Lower leg skin (tissue), 4 donors: ENCODE data around the gene PET100. TPM values are rescaled to one million over a fixed set of nuclear protein-coding genes. Genes with fewer than 3 reads are reported as not detected.

Experiments
- DNase-seq, 2 donors: peaks; one replicate each; pipeline ENCODE4 v3.0.0-alpha.2; 2019; ENCODE audit warnings: low spot score in 2 of 2
- H3K4me3 ChIP-seq: fragments of 200-600 bp; sonication (generic); 2 replicates; pipeline ENCODE4 v1.5.1; 2017; ENCODE audit warnings: mild to moderate bottlenecking, low read depth; ENCODE audit not compliant: poor library complexity, severe bottlenecking
- POLR2A ChIP-seq, 2 donors: fragments of 450-650 bp; IDR thresholded peaks; one replicate each; pipeline ENCODE4 v1.6.1; 2016 to 2017; ENCODE audit warnings: antibody characterized with exemption in 2 of 2, mild to moderate bottlenecking in 1 of 2, moderate library complexity in 1 of 2
- WGBS, 2 donors: methylation state at CpG; one replicate each; pipeline ENCODE4 v1.1.5; 2018; 5-methylcytosine and 5-hydroxymethylcytosine counted together
- intact Hi-C: fragments of 100-400 bp; cut with DNase I; formaldehyde crosslinking; loops from one replicate; pipeline ENCODE4 v1.15.0; 2023; ENCODE audit warnings: low total_unique reads
- total RNA-seq, 4 donors: library from RNA; depleted of rRNA; stranded (reverse); fragments of >200 nt; gene quantifications; one replicate each; pipeline ENCODE4 v1.1.0, GENCODE V29; 2016
- TF ChIP-seq, protein P1 (sequence below), 3 donors: fragments of 450-650 bp; IDR thresholded peaks; one replicate each; pipeline ENCODE4 v1.5.1; 2016; ENCODE audit warnings: antibody characterized with exemption in 3 of 3, mild to moderate bottlenecking in 3 of 3, moderate library complexity in 2 of 3

PET100 gene
- total RNA-seq, 4 donors from 2014 or later: 9.0 to 267 (median 19.1) TPM

DNA sequence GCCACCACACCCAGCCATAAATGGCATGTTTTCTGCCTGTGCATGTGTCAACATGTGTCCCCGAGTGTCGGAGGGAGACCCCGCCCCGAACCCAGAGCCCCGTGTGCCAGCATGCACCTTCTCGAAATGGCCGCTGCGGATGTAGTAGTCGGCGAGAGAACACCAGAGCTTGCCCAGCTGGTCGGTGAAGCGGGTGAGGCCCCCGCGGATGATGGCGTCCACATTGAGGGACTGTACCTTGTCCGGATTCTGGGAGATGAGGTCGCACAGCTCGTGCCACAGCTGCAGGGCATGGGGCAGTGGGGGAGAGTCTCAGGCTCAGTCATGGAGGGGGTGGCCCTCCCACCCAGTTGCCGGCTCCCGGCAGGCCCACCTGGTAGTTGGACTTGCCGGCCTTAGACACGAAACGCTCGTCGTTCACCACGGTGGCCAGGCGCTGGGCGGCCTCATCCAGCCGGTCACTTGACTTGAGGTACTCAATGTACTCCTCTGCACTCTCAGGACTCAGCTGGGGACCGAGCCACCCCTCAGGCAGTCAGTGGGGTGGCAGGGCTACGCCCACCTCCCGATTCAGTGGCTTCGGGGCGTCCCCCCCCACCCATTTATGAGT lies 3.7 kb upstream of the PET100 start:
- intact Hi-C loops: no loop called here
- TF ChIP-seq POLR2A (IDR thresholded peaks at IDR 0.05): no peak
- TF ChIP-seq, protein P1, sequence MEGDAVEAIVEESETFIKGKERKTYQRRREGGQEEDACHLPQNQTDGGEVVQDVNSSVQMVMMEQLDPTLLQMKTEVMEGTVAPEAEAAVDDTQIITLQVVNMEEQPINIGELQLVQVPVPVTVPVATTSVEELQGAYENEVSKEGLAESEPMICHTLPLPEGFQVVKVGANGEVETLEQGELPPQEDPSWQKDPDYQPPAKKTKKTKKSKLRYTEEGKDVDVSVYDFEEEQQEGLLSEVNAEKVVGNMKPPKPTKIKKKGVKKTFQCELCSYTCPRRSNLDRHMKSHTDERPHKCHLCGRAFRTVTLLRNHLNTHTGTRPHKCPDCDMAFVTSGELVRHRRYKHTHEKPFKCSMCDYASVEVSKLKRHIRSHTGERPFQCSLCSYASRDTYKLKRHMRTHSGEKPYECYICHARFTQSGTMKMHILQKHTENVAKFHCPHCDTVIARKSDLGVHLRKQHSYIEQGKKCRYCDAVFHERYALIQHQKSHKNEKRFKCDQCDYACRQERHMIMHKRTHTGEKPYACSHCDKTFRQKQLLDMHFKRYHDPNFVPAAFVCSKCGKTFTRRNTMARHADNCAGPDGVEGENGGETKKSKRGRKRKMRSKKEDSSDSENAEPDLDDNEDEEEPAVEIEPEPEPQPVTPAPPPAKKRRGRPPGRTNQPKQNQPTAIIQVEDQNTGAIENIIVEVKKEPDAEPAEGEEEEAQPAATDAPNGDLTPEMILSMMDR (IDR thresholded peaks at IDR 0.05): no peak
- no peak for DNase-seq
- 92 to 96% methylated on average over 34 of the region's 34 CpGs for WGBS, 2 donors
- no peak overlapping the region for H3K4me3 ChIP-seq

DNA sequence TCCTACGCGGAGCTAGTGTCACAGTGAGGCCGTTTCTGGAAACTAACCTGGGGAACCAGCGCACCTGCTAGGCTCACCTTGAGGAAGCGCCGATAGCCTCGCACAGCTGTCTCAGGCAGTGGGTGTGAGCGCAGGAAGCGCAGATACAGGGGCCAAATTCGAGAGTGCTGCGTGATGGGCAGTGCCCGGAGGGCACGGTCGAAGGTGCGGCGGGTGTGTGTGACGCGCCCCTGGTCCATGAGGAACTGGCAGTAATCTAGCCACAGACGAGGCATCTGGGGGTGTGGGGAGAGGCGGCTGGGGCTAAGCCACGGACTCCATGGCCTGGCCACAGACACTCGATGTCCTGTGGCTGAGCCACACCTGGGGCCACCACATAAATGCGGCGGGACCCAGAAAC lies 2.4 kb upstream of the PET100 start:
- TF ChIP-seq POLR2A (IDR thresholded peaks at IDR 0.05): no peak
- TF ChIP-seq, protein P1 (IDR thresholded peaks at IDR 0.05): no peak
- 94% methylated on average over 21 to 24 of the region's 24 CpGs for WGBS, 2 donors
- H3K4me3 ChIP-seq: no peak overlapping the region
- intact Hi-C loops: no loop called here
- no peak for DNase-seq

DNA sequence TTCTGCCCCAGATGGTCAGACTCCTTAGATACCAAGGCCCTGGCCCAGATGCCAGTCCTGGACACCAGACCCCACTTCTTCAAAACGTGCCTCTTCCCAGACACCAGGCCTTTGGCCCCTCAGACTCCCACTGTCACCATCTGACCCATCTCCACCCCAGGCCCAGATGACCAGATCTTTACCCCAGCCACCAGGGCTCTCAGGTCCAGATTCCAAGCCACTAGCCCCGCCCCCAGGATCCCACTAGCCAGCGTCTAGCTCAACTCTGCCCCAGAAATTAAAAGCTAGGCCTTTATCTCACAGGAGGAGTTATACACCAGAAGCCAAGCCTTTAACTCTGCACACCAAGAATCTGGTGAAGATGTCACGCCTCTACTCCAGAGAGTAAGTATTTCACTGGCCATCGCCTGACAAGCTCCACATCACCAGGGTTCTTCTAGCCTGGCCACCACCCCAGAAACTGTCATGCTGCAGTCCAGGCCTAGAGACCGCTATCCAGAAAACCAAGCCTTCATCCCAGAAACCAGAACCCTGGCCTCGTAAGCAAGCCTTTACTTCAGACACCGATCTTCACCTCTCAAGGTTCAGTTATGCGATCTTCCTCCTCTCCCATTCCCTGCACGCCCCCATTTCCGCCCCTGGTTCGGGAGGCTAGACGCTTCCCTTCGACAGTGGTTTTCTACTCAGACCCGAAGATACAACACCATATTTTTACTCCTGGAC lies 843 bp upstream of the PET100 start:
- 5 to 7% methylated on average over 15 of the region's 15 CpGs for WGBS, 2 donors
- peak overlapping the region; percentile 99 for H3K4me3 ChIP-seq
- DNase-seq: no peak
- TF ChIP-seq, protein P1 (IDR thresholded peaks at IDR 0.05): no peak
- no peak for TF ChIP-seq POLR2A (IDR thresholded peaks at IDR 0.05)
- intact Hi-C loops: no loop called here

DNA sequence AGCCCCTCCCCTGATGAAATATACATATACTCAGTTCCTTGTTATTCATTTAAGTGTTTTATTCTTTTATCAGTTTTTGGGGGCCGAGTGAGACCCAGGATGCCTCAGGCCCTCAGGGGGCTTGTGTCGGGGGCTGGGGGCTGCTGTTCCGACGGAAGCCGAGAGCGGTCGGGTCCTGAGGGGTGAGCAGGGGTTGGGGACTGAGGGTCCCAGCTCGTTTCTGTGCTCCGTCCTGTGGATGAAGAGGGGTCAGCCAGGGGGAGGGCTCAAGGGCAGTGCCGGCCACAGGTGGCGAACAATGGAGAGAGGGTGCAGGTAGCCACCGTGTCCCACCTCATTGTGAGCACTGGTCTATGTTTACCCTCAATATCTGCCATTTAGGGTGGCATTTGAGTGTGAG lies 2.0 kb downstream of the PET100 start:
- intact Hi-C loops: no loop called here
- TF ChIP-seq POLR2A (IDR thresholded peaks at IDR 0.05): no peak
- TF ChIP-seq, protein P1 (IDR thresholded peaks at IDR 0.05): no peak
- DNase-seq: no peak
- no peak overlapping the region for H3K4me3 ChIP-seq
- 91 to 93% methylated on average over 12 of the region's 12 CpGs for WGBS, 2 donors

DNA sequence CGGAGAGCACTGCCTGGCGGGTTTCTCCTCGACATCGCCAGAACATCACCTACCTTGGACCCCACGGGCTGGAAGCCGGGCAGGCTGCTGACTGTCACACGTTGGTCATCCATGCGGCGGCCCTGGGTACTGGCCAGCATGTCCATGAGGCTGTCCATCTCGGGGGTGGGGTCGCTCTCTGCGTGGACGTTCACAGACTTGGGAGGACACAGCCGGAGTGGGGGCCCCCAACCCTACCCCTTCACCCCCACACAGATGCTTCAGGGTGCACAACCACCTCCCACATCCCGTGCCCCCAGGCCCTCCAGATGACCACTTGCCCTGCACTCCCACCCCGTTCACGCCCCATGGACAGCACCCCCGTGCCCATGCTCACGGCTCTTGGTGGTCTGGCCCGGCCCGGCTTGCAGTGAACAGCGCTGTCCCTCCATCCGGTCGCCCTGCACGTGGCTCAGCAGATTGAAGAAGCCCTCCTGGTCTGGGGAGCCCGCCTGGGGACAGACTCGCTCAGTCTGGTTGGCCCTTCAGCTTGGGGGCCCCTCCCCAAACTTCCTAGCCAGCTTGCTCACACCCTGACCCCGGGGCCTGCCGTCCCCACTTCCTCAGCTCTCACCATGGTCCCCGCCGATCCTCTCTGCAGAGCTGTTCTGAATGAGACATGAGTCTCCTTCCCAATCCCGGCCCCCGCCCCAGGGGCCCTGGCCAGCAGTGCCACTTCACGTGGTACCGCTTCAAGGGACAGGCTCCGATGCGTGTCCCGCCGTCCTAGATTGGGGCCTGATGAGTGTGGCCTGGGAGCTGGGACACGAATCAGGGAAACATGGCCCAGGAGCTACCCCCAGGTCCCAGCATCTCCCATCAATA lies 3.0 kb downstream of the PET100 start:
- intact Hi-C loops: no loop called here
- no peak overlapping the region for H3K4me3 ChIP-seq
- 85 to 90% methylated on average over 36 to 38 of the region's 40 CpGs for WGBS, 2 donors
- TF ChIP-seq POLR2A (IDR thresholded peaks at IDR 0.05): no peak
- TF ChIP-seq, protein P1 (IDR thresholded peaks at IDR 0.05): no peak
- no peak for DNase-seq
